HepG2 (cell line): ENCODE measurements around the gene DBNDD1. TPM values are rescaled to one million over a fixed set of nuclear protein-coding genes. Genes with fewer than 3 reads are reported as not detected.

Experiments used
- ATAC-seq: fragments of 200-7000 bp; cut with Tn5 transposase; 3 replicates; pipeline ENCODE4 v1.9.1; 2020; ENCODE audit warnings: mild to moderate bottlenecking, moderate library complexity
- BruUV-seq: library from RNA; stranded (reverse); fragments of 400-500 nt; replicated peaks from 2 replicates; lab custom pipeline; 2021; lab: Mats Ljungman, UMichigan
- CTCF ChIA-PET: fragments of 300-600 bp; formaldehyde crosslinking; extraction: SDS; loops from one replicate; lab custom pipeline; 2021; ENCODE audit warnings: low total read pairs, inconsistent platforms, low intra/inter-chr PET ratio; lab: Yijun Ruan, JAX
- POLR2A ChIA-PET: fragments of 350-600 bp; sonication (Branson Sonifier 250); formaldehyde crosslinking; loops from one replicate; lab custom pipeline; 2020; ENCODE audit warnings: antibody characterized with exemption, inconsistent platforms; lab: Yijun Ruan, JAX
- DNase-seq: peaks from one replicate; pipeline ENCODE4 v3.0.0-alpha.2; 2015; ENCODE audit warnings: low spot score
- FAIRE-seq: peaks from 3 replicates; lab custom pipeline; 2011; peaks lifted over from hg19 to GRCh38; lab: Jason Lieb, UNC
- H2AFZ ChIP-seq: one replicate; pipeline ENCODE4 v1.6.1; 2011; ENCODE audit warnings: low read length, inconsistent platforms
- H3K27ac ChIP-seq: fragments of 300-600 bp; 3 replicates; pipeline ENCODE4 v1.8.0; 2011; ENCODE audit warnings: mixed run types, mild to moderate bottlenecking, mixed read lengths, low read length, inconsistent platforms; ENCODE audit not compliant: insufficient read depth; ENCODE audit errors: extremely low read length
- H3K27me3 ChIP-seq, 2 experiments: fragments of 200-600 bp in 1 of 2; 2 replicates in 1 of 2; 3 replicates in 1 of 2; pipeline versions ENCODE4 v1.6.0 to v1.8.0; 2011; ENCODE audit warnings: low read length in 2 of 2, mild to moderate bottlenecking in 2 of 2, moderate library complexity in 2 of 2, inconsistent platforms in 1 of 2; ENCODE audit not compliant: insufficient read depth in 2 of 2, control insufficient read depth in 1 of 2
- H3K36me3 ChIP-seq, 2 experiments: fragments of 200-600 bp in 1 of 2; replicated peaks in 1 of 2; 2 replicates in 1 of 2; 3 replicates in 1 of 2; pipeline versions ENCODE4 v1.5.1 to v1.8.0; 2011; ENCODE audit warnings: low read length in 2 of 2, inconsistent platforms in 1 of 2; ENCODE audit not compliant: insufficient read depth in 2 of 2, control insufficient read depth in 1 of 2
- H3K4me1 ChIP-seq: 2 replicates; pipeline ENCODE4 v1.5.1; 2012; ENCODE audit warnings: low read length, inconsistent platforms; ENCODE audit not compliant: insufficient read depth
- H3K4me2 ChIP-seq: 2 replicates; pipeline ENCODE4 v1.6.0; 2011; ENCODE audit warnings: low read depth, low read length, inconsistent platforms
- H3K4me3 ChIP-seq, 3 experiments: fragments of 200-600 bp in 1 of 3; sonication (generic), shearing (Covaris generic) in 1 of 3; replicated peaks in 1 of 3; 2 replicates each; pipeline ENCODE4 v1.5.1; 2011 to 2016; ENCODE audit warnings: low read length in 3 of 3, inconsistent platforms in 2 of 3, low read depth in 2 of 3, mild to moderate bottlenecking in 2 of 3, control low read depth in 1 of 3, mixed read lengths in 1 of 3; ENCODE audit not compliant: insufficient read depth in 1 of 3
- H3K79me2 ChIP-seq: one replicate; pipeline ENCODE4 v1.6.1; 2011; ENCODE audit warnings: low read length, inconsistent platforms; ENCODE audit not compliant: insufficient read depth
- H3K9ac ChIP-seq: 2 replicates; pipeline ENCODE4 v1.6.0; 2011; ENCODE audit warnings: mild to moderate bottlenecking, low read depth, low read length, inconsistent platforms; ENCODE audit not compliant: insufficient read depth
- H3K9me3 ChIP-seq: 2 replicates; pipeline ENCODE4 v1.5.1; 2012; ENCODE audit warnings: mild to moderate bottlenecking, low read length
- H4K20me1 ChIP-seq: 2 replicates; pipeline ENCODE4 v1.6.0; 2011; ENCODE audit warnings: inconsistent platforms, mild to moderate bottlenecking, low read length, moderate library complexity; ENCODE audit not compliant: insufficient read depth
- EHMT2 ChIP-seq: fragments of 200-600 bp; sonication (generic); IDR thresholded peaks from 2 replicates; pipeline ENCODE4 v1.7.0; 2017; ENCODE audit warnings: antibody characterized with exemption, low read depth, low read length, borderline replicate concordance
- FIP1L1 ChIP-seq: fragments of 200-400 bp; formaldehyde crosslinking; IDR thresholded peaks from 2 replicates; pipeline ENCODE4 v1.6.1; 2018; ENCODE audit warnings: low read depth, mild to moderate bottlenecking, low read length, moderate library complexity, borderline replicate concordance; ENCODE audit not compliant: insufficient read depth
- FOXP1 ChIP-seq, 2 experiments: fragments of 450-650 bp in 1 of 2; IDR thresholded peaks; 2 replicates each; pipeline ENCODE4 v1.6.1; 2017 to 2018; ENCODE audit warnings: antibody characterized with exemption in 1 of 2
- HDAC6 ChIP-seq: fragments of 200-600 bp; sonication (generic); IDR thresholded peaks from 2 replicates; pipeline ENCODE4 v1.7.0; 2017; ENCODE audit warnings: mild to moderate bottlenecking, antibody characterized with exemption, low read length, low read depth
- HNRNPUL1 ChIP-seq: fragments of 200-400 bp; formaldehyde crosslinking; IDR thresholded peaks from 2 replicates; pipeline ENCODE4 v1.6.1; 2017; ENCODE audit warnings: low read depth, mild to moderate bottlenecking, low read length, moderate library complexity
- ONECUT2 ChIP-seq: sonication (generic); formaldehyde crosslinking; IDR thresholded peaks from 2 replicates; pipeline ENCODE4 v1.4.0; 2020; ENCODE audit warnings: missing genetic modification reagents
- PAF1 ChIP-seq: IDR thresholded peaks from 2 replicates; pipeline ENCODE4 v1.6.1; 2016; ENCODE audit warnings: missing genetic modification reagents, missing compliant biosample characterization
- ZNF282 ChIP-seq: fragments of 450-650 bp; IDR thresholded peaks from 2 replicates; pipeline ENCODE4 v1.6.1; 2018; ENCODE audit not compliant: partially characterized antibody
- ZNF451 ChIP-seq: sonication (generic); formaldehyde crosslinking; IDR thresholded peaks from 2 replicates; pipeline ENCODE4 v1.5.0; 2020; ENCODE audit warnings: mild to moderate bottlenecking, missing genetic modification reagents
- ZNF562 ChIP-seq: sonication (generic); formaldehyde crosslinking; IDR thresholded peaks from 2 replicates; pipeline ENCODE4 v1.8.0; 2022; ENCODE audit warnings: missing genetic modification reagents, borderline replicate concordance
- ZNF615 ChIP-seq: sonication (generic); formaldehyde crosslinking; IDR thresholded peaks from 2 replicates; pipeline ENCODE4 v1.5.0; 2020; ENCODE audit warnings: mild to moderate bottlenecking, missing genetic modification reagents, borderline replicate concordance
- WGBS: methylation state at CpG from one replicate; pipeline ENCODE4 v1.1.6; 2017; ENCODE audit warnings: low lambda C conversion rate; 5-methylcytosine and 5-hydroxymethylcytosine counted together
- in situ Hi-C: cut with HindIII; loops from 2 replicates; pipeline ENCODE4 v1.10.0; 2017; ENCODE audit warnings: low pct_unique_long_range_greater_than_20kb; ENCODE audit not compliant: extremely low pct_ligation_motif_present
- intact Hi-C: fragments of 100-400 bp; cut with micrococcal nuclease; formaldehyde crosslinking; loops from one replicate; pipeline ENCODE4 v1.10.0; 2022; ENCODE audit not compliant: unreplicated experiment
- polyA plus RNA-seq, 8 experiments: library from polyadenylated mRNA; depleted of rRNA in 3 of 8; stranded (reverse) in 7 of 8; unstranded in 1 of 8; fragments of >200 nt; fragmentation: Illumina TruSeq in 4 of 8; extraction: Trizol in 4 of 8; gene quantifications; 2 replicates each; pipeline versions ENCODE4 v1.2.1 to v1.2.3, GENCODE V29; 2011 to 2016; ENCODE audit warnings: low read depth in 4 of 8, missing spikeins in 1 of 8, mixed read lengths in 1 of 8; ENCODE audit not compliant: insufficient read depth in 1 of 8
- total RNA-seq, 5 experiments: library from RNA; depleted of rRNA; stranded (reverse); fragments of >200 nt; fragmentation: Illumina TruSeq; extraction: Trizol; gene quantifications; 2 replicates each; pipeline ENCODE4 v1.2.3, GENCODE V29; 2016; ENCODE audit warnings: low read depth in 1 of 5
- TF ChIP-seq, protein P1 (sequence below): sonication (generic); formaldehyde crosslinking; IDR thresholded peaks from 2 replicates; pipeline ENCODE4 v1.8.1; 2023; ENCODE audit warnings: mild to moderate bottlenecking, missing genetic modification reagents
- TF ChIP-seq, protein P2 (sequence below): sonication (generic); formaldehyde crosslinking; IDR thresholded peaks from 2 replicates; pipeline ENCODE4 v1.4.0; 2020; ENCODE audit warnings: mild to moderate bottlenecking, missing genetic modification reagents
- TF ChIP-seq, protein P3 (sequence below): sonication (generic); formaldehyde crosslinking; IDR thresholded peaks from 2 replicates; pipeline ENCODE4 v1.4.0; 2020; ENCODE audit warnings: missing genetic modification reagents
- TF ChIP-seq, protein P4 (sequence below): sonication (generic); formaldehyde crosslinking; IDR thresholded peaks from 2 replicates; pipeline ENCODE4 v1.9.0; 2022; ENCODE audit warnings: low read depth, missing genetic modification reagents

DBNDD1 gene
- total and polyA plus RNA-seq, 2 of the 13 experiments (the other 11 are each of a cell fraction or from before 2014, with no cell fraction given), result 17.0 to 40.4 TPM

DNA sequence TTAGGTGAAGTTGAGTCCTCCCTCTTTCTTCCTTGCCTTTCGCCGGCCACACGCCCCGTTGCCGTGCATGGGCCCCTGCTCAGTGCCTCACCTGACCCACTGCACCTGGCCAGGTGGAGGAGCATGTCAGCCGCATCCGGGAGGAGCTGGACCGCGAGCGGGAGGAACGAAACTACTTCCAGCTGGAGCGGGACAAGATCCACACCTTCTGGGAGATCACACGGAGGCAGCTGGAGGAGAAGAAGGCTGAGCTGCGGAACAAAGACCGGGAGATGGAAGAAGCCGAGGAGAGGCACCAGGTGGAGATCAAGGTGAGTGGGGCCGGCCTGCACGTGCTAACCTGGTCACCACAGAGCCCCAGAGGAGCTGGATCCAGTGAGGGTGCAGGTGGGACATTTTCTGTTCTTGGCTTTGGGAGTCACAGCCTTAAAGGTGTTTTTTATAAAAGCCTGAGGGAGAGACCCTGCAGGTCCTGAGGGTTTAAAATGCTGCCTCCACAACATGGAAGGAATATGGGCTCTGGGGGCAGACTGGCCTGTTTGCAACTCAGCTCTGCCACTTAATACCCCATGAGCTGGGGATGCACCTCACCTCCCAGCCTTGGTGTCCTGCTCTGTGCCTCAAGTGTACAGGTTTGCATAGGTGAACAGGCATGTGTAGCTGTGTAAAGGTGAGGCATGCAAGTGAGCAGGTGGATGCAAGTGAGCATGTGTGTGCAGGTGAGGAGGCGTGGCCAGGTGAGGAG is 12.1 kb upstream of the DBNDD1 start:
- Histone ChIP-seq H3K9ac (no peak overlapping the region), H3K79me2 (no peaks in the 10 kb centered on the region), H3K36me3 (peaks cover 21 to 49% of the 10 kb centered on the region in 2 experiments; a peak in 4 of 5 replicates), H3K4me1 (no peaks in the 10 kb centered on the region), H4K20me1 (peaks cover 9% of the 10 kb centered on the region; the same call in 1 of the 2 replicates), H3K4me3 (no peak overlapping the region), H3K27me3 (no peaks in the 10 kb centered on the region), H3K4me2 (no peak overlapping the region), H2AFZ (no peak overlapping the region), H3K9me3 (no peaks in the 10 kb centered on the region), H3K27ac (no peak overlapping the region)
- FAIRE-seq (no peak), DNase-seq (no peak), ATAC-seq (peak; percentile 25; the same call in 2 of the 3 replicates)
- 92% methylated on average over 19 of the region's 19 CpGs for WGBS
- ChIA-PET CTCF (no interaction called here), POLR2A (no interaction called here)
- in situ Hi-C loops (no loop called here), intact Hi-C loops (no loop called here)
- no TSS peak for BruUV-seq
- TF ChIP-seq, protein P1, sequence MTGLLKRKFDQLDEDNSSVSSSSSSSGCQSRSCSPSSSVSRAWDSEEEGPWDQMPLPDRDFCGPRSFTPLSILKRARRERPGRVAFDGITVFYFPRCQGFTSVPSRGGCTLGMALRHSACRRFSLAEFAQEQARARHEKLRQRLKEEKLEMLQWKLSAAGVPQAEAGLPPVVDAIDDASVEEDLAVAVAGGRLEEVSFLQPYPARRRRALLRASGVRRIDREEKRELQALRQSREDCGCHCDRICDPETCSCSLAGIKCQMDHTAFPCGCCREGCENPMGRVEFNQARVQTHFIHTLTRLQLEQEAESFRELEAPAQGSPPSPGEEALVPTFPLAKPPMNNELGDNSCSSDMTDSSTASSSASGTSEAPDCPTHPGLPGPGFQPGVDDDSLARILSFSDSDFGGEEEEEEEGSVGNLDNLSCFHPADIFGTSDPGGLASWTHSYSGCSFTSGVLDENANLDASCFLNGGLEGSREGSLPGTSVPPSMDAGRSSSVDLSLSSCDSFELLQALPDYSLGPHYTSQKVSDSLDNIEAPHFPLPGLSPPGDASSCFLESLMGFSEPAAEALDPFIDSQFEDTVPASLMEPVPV (CRISPR knock-in tag), result no peak
- TF ChIP-seq, protein P2, sequence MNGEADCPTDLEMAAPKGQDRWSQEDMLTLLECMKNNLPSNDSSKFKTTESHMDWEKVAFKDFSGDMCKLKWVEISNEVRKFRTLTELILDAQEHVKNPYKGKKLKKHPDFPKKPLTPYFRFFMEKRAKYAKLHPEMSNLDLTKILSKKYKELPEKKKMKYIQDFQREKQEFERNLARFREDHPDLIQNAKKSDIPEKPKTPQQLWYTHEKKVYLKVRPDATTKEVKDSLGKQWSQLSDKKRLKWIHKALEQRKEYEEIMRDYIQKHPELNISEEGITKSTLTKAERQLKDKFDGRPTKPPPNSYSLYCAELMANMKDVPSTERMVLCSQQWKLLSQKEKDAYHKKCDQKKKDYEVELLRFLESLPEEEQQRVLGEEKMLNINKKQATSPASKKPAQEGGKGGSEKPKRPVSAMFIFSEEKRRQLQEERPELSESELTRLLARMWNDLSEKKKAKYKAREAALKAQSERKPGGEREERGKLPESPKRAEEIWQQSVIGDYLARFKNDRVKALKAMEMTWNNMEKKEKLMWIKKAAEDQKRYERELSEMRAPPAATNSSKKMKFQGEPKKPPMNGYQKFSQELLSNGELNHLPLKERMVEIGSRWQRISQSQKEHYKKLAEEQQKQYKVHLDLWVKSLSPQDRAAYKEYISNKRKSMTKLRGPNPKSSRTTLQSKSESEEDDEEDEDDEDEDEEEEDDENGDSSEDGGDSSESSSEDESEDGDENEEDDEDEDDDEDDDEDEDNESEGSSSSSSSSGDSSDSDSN (CRISPR knock-in tag), result no peak; the same call in 1 of the 2 replicates
- TF ChIP-seq FOXP1 (IDR thresholded peaks at IDR 0.05), result no peak
- no peak for TF ChIP-seq FOXP1 (CRISPR knock-in tag; IDR thresholded peaks at IDR 0.05)
- no peak for TF ChIP-seq ZNF615 (CRISPR knock-in tag)
- no peak for TF ChIP-seq FIP1L1
- no peak for TF ChIP-seq HNRNPUL1
- no peak for TF ChIP-seq PAF1 (CRISPR knock-in tag)
- no peak for TF ChIP-seq ZNF562
- TF ChIP-seq HDAC6, result no peak
- TF ChIP-seq, protein P3, sequence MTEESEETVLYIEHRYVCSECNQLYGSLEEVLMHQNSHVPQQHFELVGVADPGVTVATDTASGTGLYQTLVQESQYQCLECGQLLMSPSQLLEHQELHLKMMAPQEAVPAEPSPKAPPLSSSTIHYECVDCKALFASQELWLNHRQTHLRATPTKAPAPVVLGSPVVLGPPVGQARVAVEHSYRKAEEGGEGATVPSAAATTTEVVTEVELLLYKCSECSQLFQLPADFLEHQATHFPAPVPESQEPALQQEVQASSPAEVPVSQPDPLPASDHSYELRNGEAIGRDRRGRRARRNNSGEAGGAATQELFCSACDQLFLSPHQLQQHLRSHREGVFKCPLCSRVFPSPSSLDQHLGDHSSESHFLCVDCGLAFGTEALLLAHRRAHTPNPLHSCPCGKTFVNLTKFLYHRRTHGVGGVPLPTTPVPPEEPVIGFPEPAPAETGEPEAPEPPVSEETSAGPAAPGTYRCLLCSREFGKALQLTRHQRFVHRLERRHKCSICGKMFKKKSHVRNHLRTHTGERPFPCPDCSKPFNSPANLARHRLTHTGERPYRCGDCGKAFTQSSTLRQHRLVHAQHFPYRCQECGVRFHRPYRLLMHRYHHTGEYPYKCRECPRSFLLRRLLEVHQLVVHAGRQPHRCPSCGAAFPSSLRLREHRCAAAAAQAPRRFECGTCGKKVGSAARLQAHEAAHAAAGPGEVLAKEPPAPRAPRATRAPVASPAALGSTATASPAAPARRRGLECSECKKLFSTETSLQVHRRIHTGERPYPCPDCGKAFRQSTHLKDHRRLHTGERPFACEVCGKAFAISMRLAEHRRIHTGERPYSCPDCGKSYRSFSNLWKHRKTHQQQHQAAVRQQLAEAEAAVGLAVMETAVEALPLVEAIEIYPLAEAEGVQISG (CRISPR knock-in tag), result no peak
- no peak for TF ChIP-seq ZNF451 (CRISPR knock-in tag)
- no peak for TF ChIP-seq ONECUT2 (CRISPR knock-in tag)
- TF ChIP-seq EHMT2, result no peak
- TF ChIP-seq, protein P4, sequence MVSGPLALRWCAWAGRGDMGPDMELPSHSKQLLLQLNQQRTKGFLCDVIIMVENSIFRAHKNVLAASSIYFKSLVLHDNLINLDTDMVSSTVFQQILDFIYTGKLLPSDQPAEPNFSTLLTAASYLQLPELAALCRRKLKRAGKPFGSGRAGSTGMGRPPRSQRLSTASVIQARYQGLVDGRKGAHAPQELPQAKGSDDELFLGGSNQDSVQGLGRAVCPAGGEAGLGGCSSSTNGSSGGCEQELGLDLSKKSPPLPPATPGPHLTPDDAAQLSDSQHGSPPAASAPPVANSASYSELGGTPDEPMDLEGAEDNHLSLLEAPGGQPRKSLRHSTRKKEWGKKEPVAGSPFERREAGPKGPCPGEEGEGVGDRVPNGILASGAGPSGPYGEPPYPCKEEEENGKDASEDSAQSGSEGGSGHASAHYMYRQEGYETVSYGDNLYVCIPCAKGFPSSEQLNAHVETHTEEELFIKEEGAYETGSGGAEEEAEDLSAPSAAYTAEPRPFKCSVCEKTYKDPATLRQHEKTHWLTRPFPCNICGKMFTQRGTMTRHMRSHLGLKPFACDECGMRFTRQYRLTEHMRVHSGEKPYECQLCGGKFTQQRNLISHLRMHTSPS (CRISPR knock-in tag), result no peak
- TF ChIP-seq ZNF282, result no peak
